GM19035 (cell line): Measurements from ENCODE around the gene GRIK3.

ENCODE experiments used
- ATAC-seq: cut with Tn5 transposase; IDR thresholded peaks from one replicate; pipeline ENCODE4 v1.9.1; 2021; ENCODE audit not compliant: unreplicated experiment

Gene GRIK3

GRCh38 chr1:36835696-36836095 lies 198.6 kb downstream of the GRIK3 start:
- ATAC-seq, result no peak

GRCh38 chr1:36835017-36835695 lies 199.2 kb downstream of the GRIK3 start:
- no peak for ATAC-seq

- ATAC-seq, result no peak
These were observed 199.7 kb downstream of the GRIK3 start for GRCh38 chr1:36834586-36834985.

- ATAC-seq, result no peak
These were observed 203.0 kb downstream of the GRIK3 start for GRCh38 chr1:36831186-36831810.

- no peak for ATAC-seq
These were observed 204.4 kb downstream of the GRIK3 start for GRCh38 chr1:36829961-36830360.

DNA sequence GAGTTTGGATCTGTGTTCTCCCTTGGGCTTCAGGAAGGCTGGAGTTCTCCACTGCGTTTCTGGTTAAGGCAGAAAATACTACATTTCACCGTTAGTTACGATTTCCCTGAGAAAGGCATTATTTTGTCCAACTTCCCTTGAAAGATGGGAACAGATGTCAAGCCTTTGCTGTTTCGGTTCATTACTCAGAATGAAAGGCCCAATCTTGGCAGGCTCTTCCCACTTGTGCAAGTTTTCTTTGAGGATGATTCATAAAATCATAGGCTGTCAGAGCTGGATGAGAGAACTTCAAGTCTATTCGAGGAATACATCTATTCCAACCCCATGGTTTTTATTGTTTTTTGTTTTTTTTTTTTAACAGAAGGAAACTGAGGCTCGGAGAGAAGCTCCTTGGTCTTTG lies 205.2 kb downstream of the GRIK3 start:
- ATAC-seq, result no peak

DNA sequence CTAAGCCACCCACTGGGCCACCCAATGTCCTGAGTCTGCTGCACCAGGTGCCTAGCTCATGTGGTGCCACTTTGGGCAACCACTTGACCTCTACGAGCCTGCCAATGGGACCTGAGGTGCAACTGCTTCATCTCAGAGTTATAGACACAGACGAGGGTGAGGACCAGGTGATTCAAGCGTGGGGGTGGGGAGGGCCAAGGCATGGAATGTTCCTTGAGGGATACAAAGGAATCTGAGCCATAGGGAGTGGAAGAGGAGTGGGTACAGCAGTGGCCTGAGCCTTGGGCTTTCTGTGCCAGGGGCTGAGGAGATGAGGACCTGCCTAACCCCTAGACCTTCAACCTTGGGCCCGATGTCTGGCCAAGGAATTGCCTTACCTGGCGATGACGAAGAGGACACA lies 209.1 kb downstream of the GRIK3 start:
- no peak for ATAC-seq

- no peak for ATAC-seq
These were observed 209.9 kb downstream of the GRIK3 start for GRCh38 chr1:36824390-36824861.

DNA sequence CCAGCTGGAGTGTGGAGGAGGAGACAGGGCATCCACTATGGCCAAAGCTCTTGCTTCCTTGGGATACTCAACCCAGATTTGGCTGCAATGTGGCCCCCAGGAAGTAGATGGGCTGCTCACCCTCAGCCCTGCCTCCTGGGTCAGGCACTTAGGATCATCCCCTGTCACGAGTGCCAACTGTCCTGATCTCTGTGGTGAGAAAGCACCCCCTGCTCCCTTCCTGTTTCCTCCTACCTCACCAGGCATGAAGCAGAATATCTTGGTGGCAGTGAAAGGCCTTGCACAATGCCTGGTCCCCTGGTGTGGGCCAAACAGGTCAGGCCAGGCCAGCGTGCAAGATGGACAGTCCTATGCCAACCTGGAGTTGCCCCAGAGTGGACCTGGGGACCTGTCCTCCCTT lies 211.7 kb downstream of the GRIK3 start:
- no peak for ATAC-seq

DNA sequence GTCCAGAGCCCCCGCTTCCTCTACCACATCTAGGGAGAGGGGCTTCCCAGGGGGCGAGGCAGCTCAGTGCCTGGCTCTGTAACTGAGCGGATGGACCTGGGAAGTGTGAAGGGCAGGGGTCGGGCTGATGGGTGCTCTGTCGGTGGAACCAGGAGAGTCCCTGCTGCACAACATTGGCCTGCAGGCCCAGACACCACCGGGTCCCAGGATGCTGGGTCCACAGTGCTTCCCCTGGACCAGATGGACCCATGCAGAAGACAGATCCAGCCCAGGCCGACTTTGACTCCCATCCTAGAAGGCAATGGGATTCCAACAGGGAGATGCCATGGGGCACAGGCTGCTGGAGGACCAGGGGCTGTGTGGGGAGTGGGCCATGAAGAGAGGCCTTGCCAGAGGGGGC lies 212.9 kb downstream of the GRIK3 start:
- ATAC-seq, result no peak

DNA sequence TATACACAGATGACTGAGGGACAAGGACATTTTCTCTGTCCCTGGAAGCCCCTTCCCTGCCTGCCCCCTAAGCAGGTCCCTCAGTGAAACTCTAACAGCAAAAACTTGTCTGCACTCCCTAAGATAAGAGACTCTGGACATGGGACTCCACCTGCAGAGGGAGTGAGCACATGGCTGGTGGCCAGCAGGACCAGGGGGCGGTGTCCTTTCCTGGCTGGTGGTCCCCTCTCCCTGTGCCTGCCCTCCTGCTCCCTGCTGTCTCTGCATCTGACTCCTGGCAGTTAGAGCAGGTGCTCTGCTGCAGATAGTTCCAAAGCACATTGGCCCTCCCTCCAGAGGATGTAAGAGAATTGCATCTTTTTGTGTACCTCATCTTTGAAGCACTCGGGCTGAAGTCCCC lies 215.5 kb downstream of the GRIK3 start:
- no peak for ATAC-seq

DNA sequence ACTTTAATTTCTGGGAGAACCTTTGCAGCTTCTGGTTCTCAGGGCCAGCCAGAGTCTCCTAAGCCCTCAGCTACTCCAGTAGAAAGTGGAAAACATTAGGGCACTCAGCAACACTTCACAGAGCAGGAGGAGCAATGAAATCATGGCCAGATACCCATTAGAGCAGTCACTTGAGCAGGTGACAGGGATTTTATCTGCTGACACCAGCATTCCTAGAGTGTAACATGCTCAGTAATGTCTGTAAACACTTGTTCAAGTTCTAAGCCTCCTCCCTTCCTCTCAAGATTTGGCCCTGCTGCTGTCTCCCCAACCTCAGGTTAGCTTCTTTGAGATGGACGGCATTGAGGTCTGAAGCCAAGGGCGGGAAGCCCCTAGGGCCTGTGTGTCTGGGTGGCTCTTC lies 218.0 kb downstream of the GRIK3 start:
- ATAC-seq, result no peak

GRCh38 chr1:36814774-36815173 lies 219.5 kb downstream of the GRIK3 start:
- no peak for ATAC-seq

- ATAC-seq, result no peak
These were observed 220.2 kb downstream of the GRIK3 start for GRCh38 chr1:36814083-36814482.

- ATAC-seq, result no peak
These were observed 227.1 kb downstream of the GRIK3 start for GRCh38 chr1:36807262-36807661.

DNA sequence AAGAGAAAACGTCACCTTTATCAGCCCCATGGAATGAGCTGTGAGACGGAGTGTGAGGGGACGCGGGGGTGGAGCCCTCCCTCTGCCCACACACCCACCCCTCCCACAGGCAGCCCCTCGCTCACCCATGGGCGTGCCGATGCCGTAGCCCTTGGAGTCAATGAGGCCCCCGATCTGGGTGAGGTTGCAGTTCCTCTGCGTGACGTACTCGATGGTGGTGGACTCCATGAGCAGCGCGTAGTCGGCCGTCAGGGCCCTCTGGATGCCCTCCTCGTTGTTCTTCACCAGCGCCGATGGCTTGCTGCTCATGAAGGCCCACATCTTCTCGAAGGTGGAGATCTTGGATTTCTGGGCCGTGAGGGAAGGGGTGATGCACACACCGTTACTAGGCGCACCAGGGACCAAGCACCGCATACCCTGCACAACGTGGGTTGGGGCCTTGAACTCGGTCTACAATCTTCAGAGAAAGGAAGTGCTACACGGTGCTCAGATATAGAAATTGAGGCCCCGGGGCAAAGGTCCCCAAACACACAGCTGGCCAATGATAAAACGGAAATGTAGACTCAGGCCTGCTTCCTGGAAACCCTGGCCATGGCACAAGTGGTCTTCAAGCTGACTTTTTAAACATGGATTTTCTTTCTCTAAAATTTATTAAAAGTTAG lies 228.2 kb downstream of the GRIK3 start:
- no peak for ATAC-seq

DNA sequence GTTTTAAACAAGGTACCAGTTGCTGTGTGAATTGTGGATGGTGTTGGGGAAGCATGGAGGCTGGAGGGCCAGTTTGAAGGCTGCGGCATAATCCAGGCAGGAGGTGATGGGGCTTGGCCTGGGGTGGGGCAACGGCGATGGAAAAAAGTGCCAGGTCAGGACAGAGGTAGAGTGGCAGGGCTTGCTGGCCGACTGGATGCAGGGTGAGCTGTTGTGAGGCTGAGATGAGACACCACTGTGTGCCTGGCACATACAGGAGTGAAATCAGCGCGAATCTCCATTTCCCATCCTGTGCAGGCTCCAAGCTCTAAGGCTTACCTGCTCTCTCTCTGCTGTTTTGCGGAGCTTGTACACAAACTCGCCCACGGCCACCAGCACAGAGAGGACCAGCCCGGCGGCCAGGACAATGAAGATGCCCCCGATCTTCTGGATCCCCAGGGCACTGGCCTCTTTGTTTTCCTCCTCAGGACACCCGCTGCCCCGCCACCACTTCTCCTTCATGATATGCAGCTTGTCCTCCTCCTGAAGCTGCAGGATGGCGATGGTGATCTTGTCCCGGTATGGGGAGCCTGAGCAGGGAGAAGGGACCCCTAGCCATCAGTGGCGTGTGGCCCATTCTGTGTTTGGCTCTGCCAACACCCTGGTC lies 229.5 kb downstream of the GRIK3 start:
- ATAC-seq, result no peak

DNA sequence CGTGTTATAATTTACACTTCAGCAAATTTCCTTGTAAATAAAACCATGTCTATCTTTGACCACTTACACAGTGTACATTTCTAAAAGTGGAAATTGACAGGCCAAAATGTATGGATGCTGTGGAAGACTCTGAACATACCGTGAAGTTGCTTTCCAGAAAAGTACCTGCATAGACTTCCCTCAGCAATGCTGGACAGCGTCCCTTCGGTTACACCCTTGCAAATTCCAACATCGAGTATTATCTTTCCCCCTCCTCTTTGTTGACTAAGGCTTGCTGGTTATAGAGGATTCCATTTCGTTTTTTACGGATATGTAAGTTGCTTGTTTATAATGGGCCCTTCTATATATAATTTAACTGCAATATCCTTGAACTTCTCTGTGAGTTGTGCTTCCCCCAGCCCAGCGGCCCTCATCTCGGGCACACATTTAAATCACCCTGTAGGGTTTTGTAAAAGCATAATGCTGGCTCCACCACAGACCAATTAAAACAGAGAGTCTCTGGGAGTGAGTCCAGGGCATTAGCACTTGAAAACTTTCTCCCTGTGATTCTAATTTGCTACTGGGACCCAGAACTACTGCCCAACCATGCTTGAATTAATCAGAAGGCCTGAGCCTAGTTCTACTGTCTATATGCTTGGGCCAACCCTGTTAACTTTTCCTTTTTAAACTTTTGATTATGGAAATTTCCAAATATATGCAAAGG lies 230.3 kb downstream of the GRIK3 start:
- no peak for ATAC-seq

- no peak for ATAC-seq
These were observed 232.3 kb downstream of the GRIK3 start for GRCh38 chr1:36802018-36802417.

DNA sequence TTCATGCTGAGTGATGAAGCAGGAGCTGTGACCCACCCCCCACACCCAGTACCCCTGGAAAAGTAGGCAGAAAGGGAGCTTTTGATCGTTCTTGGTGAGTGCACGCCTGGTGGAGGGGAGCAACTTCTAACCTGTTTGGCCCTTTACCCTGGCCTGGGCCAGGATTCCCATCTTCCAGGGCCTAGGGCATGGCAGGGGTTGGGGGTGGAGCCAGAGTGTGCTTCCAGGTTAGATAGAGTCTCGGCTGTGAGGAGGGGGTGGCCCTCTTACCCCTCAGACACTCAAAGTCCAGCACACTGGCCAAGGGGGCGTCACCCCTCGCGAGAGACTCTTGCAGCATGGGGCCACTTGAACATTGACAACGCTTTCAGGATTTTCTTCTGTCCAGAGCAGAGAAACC lies 236.6 kb downstream of the GRIK3 start:
- no peak for ATAC-seq

DNA sequence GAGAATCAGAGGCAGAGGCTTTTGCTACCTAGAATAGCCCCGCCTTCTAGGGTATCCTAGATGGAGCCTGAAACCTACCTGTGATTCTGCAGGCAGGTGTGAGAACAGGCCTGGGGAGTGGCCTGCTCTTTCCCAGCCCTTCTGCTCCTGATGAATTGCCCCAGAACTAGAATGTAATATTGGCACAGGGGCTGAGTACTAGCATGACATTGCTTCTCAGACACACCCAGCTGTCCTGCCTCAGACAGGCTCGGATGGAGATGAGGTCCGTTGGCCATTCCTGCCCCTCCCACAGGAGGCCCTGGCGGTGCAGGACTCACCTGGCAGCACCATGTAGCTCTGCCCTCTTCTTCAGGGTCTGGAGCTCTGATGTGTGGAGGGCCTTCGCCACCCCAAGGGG lies 237.6 kb downstream of the GRIK3 start:
- no peak for ATAC-seq
